Mucosa of gallbladder (tissue), 1 donor: ENCODE data around the gene GAK. TPM values are rescaled to one million over a fixed set of nuclear protein-coding genes. Genes with fewer than 3 reads are reported as not detected.

Experiments
- DNase-seq: peaks from one replicate; pipeline ENCODE4 v3.0.0-alpha.2; 2020; ENCODE audit warnings: low spot score
- total RNA-seq: library from RNA; stranded (reverse); gene quantifications from one replicate; pipeline ENCODE4 v1.2.1, GENCODE V29; 2021
- donor health status: DM: no; HTN: no; CAD: no.

GAK gene
- total RNA-seq, 1 donor from 2014 or later, result 151 TPM

GRCh38 chr4:907691-908425 lies 24.3 kb downstream of the GAK start:
- DNase-seq, result no peak

GRCh38 chr4:907103-907400 lies 25.1 kb downstream of the GAK start:
- DNase-seq, result no peak

- no peak for DNase-seq
Measured at GRCh38 chr4:906339-907102, 25.6 kb downstream of the GAK start.

- no peak for DNase-seq
Measured at GRCh38 chr4:905485-906338, 26.4 kb downstream of the GAK start.

GRCh38 chr4:903066-904046 lies 28.8 kb downstream of the GAK start:
- no peak for DNase-seq

- no peak for DNase-seq
Measured at GRCh38 chr4:901192-901910, 30.8 kb downstream of the GAK start.

GRCh38 chr4:900721-901120 lies 31.4 kb downstream of the GAK start:
- DNase-seq, result no peak

GRCh38 chr4:900073-900472 lies 32.0 kb downstream of the GAK start:
- DNase-seq, result no peak

GRCh38 chr4:899556-899906 lies 32.6 kb downstream of the GAK start:
- DNase-seq, result no peak

GRCh38 chr4:898869-899555 lies 33.1 kb downstream of the GAK start:
- DNase-seq, result no peak

- DNase-seq, result no peak
Measured at GRCh38 chr4:898123-898522, 34.0 kb downstream of the GAK start.

GRCh38 chr4:896630-897029 lies 35.5 kb downstream of the GAK start:
- DNase-seq, result no peak

- no peak for DNase-seq
Measured at GRCh38 chr4:896216-896615, 35.9 kb downstream of the GAK start.

- DNase-seq, result no peak
Measured at GRCh38 chr4:895596-895995, 36.5 kb downstream of the GAK start.

GRCh38 chr4:893995-894705 lies 38.0 kb downstream of the GAK start:
- no peak for DNase-seq

GRCh38 chr4:893276-893994 lies 38.7 kb downstream of the GAK start:
- no peak for DNase-seq

- DNase-seq, result no peak
Measured at GRCh38 chr4:892780-893179, 39.3 kb downstream of the GAK start.

- DNase-seq, result no peak
Measured at GRCh38 chr4:891747-892146, 40.4 kb downstream of the GAK start.
